HG02678 (cell line): ENCODE data around the gene GPR135.

Experiments
- ATAC-seq: cut with Tn5 transposase; IDR thresholded peaks from one replicate; pipeline ENCODE4 v1.9.1; 2021; ENCODE audit warnings: mild to moderate bottlenecking, moderate library complexity; ENCODE audit not compliant: unreplicated experiment

The GPR135 gene

DNA sequence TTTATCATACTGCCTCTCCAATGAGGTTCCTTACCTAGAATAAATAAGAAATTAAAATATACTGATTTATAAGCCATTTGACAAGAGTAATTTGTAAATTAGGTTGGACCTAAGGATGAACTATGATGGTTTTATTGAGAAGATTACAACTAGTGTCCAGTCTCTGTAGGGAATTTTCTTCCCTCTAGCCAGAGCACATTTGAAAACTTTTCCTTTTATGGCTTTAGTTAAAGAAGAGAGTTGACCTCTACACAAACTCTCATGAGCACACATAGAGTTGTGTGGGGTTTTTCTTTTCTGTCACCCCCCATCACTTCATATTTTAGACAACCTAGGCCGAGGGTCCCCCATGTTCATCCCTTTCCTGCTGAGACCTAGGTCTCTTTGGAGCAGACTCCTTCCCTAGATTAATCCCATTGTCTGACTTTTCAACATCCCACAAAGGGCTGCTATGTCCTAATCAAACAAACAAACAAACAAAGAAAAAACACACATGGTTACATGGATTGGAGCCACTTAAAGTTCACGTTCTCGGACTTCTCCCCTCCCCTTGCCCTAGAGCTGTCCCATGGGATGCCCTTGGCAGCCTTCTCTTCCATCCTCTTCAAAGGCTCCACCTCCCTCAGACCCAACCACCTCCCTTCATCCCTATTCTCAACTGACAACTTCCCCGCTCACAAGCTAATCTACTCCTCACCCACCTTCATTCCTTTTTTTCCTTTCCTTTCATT is 40.7 kb downstream of the GPR135 start:
- ATAC-seq, result no peak

DNA sequence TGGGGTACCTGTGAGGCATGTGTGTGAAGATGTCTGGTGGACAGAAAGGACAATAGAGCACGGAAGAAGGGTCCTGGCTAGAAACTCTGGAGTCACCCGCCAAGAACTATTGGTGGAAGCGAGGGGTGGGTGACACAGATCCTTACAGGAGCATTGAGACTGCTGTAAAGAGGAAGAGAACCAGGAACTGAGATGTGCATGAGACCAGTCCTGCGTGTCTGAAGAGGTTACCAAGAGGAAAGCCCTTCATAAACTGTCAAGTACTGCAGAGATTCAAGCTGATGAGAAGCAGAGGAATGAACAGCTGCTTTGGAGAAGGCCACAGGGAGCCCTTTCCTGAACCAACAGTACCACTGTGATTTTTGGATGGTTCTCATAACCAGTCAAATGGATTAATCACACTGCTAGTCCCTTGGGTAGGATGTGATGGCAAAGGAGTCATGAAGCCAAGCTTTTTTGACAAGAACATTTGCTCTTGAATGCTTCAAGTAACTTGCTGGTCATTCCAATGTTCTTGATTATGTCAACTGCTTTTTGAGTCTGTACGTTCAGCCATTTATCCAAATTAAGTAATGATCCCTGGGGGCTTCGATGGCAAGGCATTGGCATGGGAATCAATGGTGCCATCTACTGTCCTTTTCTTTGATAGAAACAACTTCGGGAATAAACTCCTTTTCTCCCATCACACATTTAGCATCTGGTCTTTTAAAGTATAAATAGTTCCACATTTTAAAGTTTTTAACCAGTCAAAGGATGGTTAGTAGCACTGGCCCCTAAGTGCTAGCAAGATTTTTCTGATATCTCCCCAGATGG is 42.9 kb downstream of the GPR135 start:
- no peak for ATAC-seq

DNA sequence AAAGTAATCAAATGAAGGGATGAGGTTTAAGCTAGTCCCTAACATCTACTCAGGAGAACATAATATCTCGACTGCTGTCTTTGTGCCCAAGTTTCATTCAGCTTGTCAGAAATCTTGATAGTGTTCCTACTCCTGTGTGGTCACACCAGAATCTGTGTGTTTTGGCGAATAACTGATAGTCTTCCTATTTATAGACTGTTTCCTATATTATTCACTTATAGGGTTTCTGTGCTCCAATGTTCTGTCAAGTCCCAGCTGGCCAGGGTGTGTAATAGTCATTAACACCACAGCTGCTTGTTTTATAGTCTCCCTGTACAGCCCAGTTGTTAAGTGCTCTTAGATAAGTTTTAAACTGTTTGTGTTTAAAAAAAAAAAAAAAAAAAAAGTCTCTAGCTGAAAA is 45.9 kb downstream of the GPR135 start:
- ATAC-seq, result no peak

DNA sequence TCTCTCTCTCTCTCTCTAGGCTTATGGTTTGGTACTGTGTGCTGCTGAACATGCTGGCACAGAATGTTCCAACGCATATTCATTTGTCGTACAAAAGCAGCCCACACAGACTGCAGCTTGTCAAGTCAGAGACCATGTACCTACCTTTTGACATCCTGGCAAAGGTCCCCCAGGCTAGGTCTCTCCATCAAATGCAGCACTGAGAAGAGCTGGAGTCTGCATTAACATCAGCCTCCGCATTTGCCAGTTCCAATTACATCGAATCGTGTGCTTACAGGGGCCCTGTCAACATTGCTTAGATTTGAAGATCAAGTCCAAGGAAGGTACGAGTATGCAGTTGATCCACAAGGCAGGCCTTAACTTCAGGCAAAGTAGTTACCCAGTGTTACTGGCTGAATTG is 47.9 kb downstream of the GPR135 start:
- no peak for ATAC-seq

DNA sequence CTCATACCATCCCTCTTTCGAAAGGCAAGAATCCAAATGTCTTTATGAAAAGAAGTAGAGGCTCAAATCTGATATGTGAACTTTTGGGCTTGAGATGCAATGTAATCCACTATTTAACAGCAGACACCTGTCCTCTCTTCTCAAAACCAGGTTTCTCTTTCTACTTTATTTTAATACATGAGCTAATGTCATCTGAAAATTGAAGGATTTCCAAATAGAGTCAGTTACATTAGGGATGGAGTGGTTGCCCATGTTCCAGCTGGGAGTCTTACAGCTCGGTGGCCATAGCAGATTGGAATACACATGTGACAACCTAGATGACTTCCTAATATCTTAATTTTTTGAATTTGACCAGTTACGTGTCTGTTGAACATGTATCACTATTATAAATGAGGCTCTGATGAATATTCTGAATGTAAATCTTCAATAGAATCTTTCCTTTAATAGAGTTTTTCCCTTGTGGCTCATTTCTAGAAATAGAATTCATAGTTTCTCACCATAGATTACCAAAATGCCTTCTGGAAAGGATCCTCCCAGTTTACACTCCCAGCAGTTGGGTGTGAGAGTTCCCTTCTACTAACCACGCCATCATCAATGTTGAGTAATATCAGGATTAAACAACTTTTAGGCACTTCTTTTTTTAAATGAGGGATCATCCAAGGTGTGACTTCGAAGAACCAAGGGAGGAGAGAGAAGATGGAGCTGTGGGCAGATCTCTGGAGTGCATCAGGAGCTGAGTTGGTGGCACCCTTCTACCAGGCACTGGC is 49.2 kb downstream of the GPR135 start:
- ATAC-seq, result no peak
